PFSK-1 (cell line): ENCODE measurements around the gene C11orf24.

Experiments used
- POLR2AphosphoS5 ChIP-seq: IDR thresholded peaks from 2 replicates; pipeline ENCODE4 v1.6.1; 2012; ENCODE audit warnings: low read depth, mild to moderate bottlenecking, control low read depth, low read length, moderate library complexity
- REST ChIP-seq, 2 experiments: IDR thresholded peaks; 2 replicates each; pipeline versions ENCODE4 v1.6.1 to v1.8.0; 2011 to 2012; ENCODE audit warnings: low read depth in 2 of 2, low read length in 2 of 2, control low read depth in 1 of 2, inconsistent platforms in 1 of 2, mild to moderate bottlenecking in 1 of 2, moderate library complexity in 1 of 2; ENCODE audit not compliant: insufficient read depth in 1 of 2
- SIN3A ChIP-seq: IDR thresholded peaks from 2 replicates; pipeline ENCODE4 v1.6.1; 2012; ENCODE audit warnings: mild to moderate bottlenecking, low read length, moderate library complexity, borderline replicate concordance; ENCODE audit not compliant: insufficient read depth
- TAF1 ChIP-seq: IDR thresholded peaks from 2 replicates; pipeline ENCODE4 v1.6.1; 2012; ENCODE audit warnings: low read length, control low read depth, borderline replicate concordance; ENCODE audit not compliant: insufficient read depth

- TF ChIP-seq TAF1 (no peak), SIN3A (no peak), REST (IDR thresholded peaks at IDR 0.05; ENCODE audit: insufficient read depth in 1 of 2, low read depth in 2 of 2, low read length in 2 of 2) (no peak), POLR2AphosphoS5 (no peak)
Measured at GRCh38 chr11:68264741-68265540, 6.8 kb downstream of the C11orf24 start.
